HEK293T (cell line): ENCODE data around the gene GOLM1.

Experiments used
- CTCF ChIA-PET: fragments of 350-600 bp; formaldehyde crosslinking; extraction: SDS; loops from one replicate; lab custom pipeline; 2021; ENCODE audit warnings: antibody characterized with exemption, inconsistent platforms; lab: Yijun Ruan, JAX
- POLR2A ChIA-PET: fragments of 350-600 bp; formaldehyde crosslinking; extraction: SDS; loops from one replicate; lab custom pipeline; 2020; ENCODE audit warnings: antibody characterized with exemption, inconsistent platforms; lab: Yijun Ruan, JAX
- DNase-seq: peaks from one replicate; pipeline ENCODE4 v3.0.0; 2012; ENCODE audit warnings: mixed read lengths; ENCODE audit errors: extremely low spot score
- ARNT ChIP-seq: fragments of 450-650 bp; IDR thresholded peaks from 2 replicates; pipeline ENCODE4 v1.6.1; 2017; ENCODE audit warnings: mild to moderate bottlenecking
- BHLHE40 ChIP-seq: fragments of 450-650 bp; IDR thresholded peaks from 2 replicates; pipeline ENCODE4 v1.6.1; 2016; ENCODE audit warnings: mild to moderate bottlenecking, moderate library complexity, borderline replicate concordance
- CTBP1 ChIP-seq: fragments of 450-650 bp; IDR thresholded peaks from 2 replicates; pipeline ENCODE4 v1.6.1; 2016; ENCODE audit warnings: borderline replicate concordance
- ELF4 ChIP-seq: fragments of 450-650 bp; IDR thresholded peaks from 2 replicates; pipeline ENCODE4 v1.6.1; 2017; ENCODE audit warnings: antibody characterized with exemption
- FOXA1 ChIP-seq: fragments of 450-650 bp; IDR thresholded peaks from 2 replicates; pipeline ENCODE4 v1.6.1; 2016; ENCODE audit warnings: mild to moderate bottlenecking
- FOXK2 ChIP-seq: fragments of 450-650 bp; IDR thresholded peaks from 2 replicates; pipeline ENCODE4 v1.6.1; 2016; ENCODE audit warnings: mild to moderate bottlenecking
- FOXM1 ChIP-seq: fragments of 450-650 bp; IDR thresholded peaks from 2 replicates; pipeline ENCODE4 v1.6.1; 2017; ENCODE audit warnings: mild to moderate bottlenecking, borderline replicate concordance
- HDGF ChIP-seq: fragments of 450-650 bp; IDR thresholded peaks from 2 replicates; pipeline ENCODE4 v1.6.1; 2017; ENCODE audit warnings: antibody characterized with exemption, borderline replicate concordance
- L3MBTL2 ChIP-seq: fragments of 450-650 bp; conservative IDR thresholded peaks from 2 replicates; pipeline ENCODE4 v1.6.1; 2016; ENCODE audit warnings: mild to moderate bottlenecking
- LEF1 ChIP-seq: fragments of 450-650 bp; IDR thresholded peaks from 2 replicates; pipeline ENCODE4 v1.6.1; 2017; ENCODE audit warnings: mild to moderate bottlenecking, borderline replicate concordance
- NFRKB ChIP-seq: fragments of 450-650 bp; IDR thresholded peaks from 2 replicates; pipeline ENCODE4 v1.6.1; 2016; ENCODE audit warnings: mild to moderate bottlenecking, moderate library complexity
- PKNOX1 ChIP-seq: fragments of 450-650 bp; IDR thresholded peaks from 2 replicates; pipeline ENCODE4 v1.6.1; 2016
- SP1 ChIP-seq: fragments of 450-650 bp; IDR thresholded peaks from 2 replicates; pipeline ENCODE4 v1.6.1; 2017
- SUZ12 ChIP-seq: fragments of 450-650 bp; IDR thresholded peaks from 2 replicates; pipeline ENCODE4 v1.6.1; 2016; ENCODE audit warnings: mild to moderate bottlenecking
- TARDBP ChIP-seq: fragments of 450-650 bp; IDR thresholded peaks from 2 replicates; pipeline ENCODE4 v1.6.1; 2016
- ZNF384 ChIP-seq: fragments of 450-650 bp; IDR thresholded peaks from 2 replicates; pipeline ENCODE4 v1.6.1; 2016

GOLM1 gene

GRCh38 chr9:86036555-86036954 is 62.8 kb downstream of the GOLM1 start:
- CTCF ChIA-PET, result no interaction called here

GRCh38 chr9:86035827-86036440 is 63.4 kb downstream of the GOLM1 start:
- no peak for DNase-seq
- ChIA-PET POLR2A (no interaction called here), CTCF (no interaction called here)

More at GRCh38 chr9:86036555-86036954, 62.8 kb downstream of the GOLM1 start:
- POLR2A ChIA-PET, result no interaction called here
- no peak for DNase-seq
- TF ChIP-seq ARNT, result no peak
- no peak for TF ChIP-seq FOXK2
- no peak for TF ChIP-seq HDGF
- no peak for TF ChIP-seq FOXA1
- TF ChIP-seq NFRKB, result no peak
- TF ChIP-seq CTBP1, result no peak
- TF ChIP-seq TARDBP, result no peak
- TF ChIP-seq FOXM1, result no peak
- no peak for TF ChIP-seq L3MBTL2
- no peak for TF ChIP-seq PKNOX1
- no peak for TF ChIP-seq LEF1
- no peak for TF ChIP-seq SUZ12
- TF ChIP-seq ZNF384, result no peak
- TF ChIP-seq BHLHE40, result no peak
- TF ChIP-seq ELF4, result no peak
- no peak for TF ChIP-seq SP1

DNA sequence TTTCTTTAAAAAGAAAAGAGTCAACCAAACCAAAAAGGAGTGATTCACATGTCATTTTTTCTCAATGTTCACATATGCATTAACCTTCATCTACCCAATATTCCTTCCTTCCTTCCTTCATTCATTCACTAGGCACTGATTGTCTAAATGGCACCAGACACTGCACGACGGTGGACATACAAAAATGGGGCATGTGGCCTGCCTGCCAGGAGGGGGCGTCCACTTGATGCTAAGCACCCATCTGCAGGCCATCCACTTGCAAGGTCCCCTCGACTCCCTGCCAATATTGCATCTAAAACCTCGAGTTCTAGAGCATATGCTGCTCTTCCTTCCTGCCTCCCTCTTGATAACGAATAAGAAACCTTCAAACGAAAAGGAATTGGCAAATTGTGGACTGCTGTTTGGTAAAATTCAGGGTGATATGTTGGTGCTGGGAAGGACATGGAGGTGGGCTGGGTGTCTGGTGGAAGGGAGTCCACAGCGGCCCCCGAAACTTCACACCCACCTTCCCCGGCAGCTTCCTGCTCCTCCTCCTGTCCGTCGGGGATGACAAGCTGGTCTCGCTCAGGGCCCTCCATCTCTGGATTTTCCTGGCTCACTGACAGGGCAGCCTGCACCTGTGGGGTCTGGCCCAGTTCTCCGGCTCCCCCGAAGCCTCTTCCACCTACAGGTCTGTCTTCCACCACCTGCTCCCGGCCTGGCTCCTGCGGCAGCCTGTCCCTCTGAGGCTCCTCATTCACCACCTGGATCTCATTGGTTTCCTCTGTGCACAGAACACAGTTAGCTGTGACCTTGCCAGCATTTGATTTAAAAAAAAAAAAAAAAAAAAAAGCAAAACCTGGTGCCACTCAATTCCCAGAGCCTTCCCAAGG is 64.3 kb downstream of the GOLM1 start:
- peak; percentile 76 for DNase-seq
- TF ChIP-seq ARNT (no peak), CTBP1 (no peak), ELF4 (no peak), PKNOX1 (no peak), L3MBTL2 (no peak), BHLHE40 (no peak), SUZ12 (no peak), FOXK2 (no peak), FOXA1 (no peak), TARDBP (no peak), HDGF (no peak), SP1 (no peak)
- ChIA-PET CTCF (no interaction called here), POLR2A (no interaction called here)

More at GRCh38 chr9:86035827-86036440, 63.4 kb downstream of the GOLM1 start:
- TF ChIP-seq ZNF384, result no peak
- no peak for TF ChIP-seq HDGF

- no peak for TF ChIP-seq FOXK2
- no peak for TF ChIP-seq SUZ12
- no peak for TF ChIP-seq FOXM1
- no peak for TF ChIP-seq HDGF
- no peak for TF ChIP-seq FOXA1
- TF ChIP-seq BHLHE40, result no peak
- no peak for TF ChIP-seq SP1
- TF ChIP-seq LEF1, result no peak
- TF ChIP-seq CTBP1, result no peak
- no peak for TF ChIP-seq NFRKB
- no peak for TF ChIP-seq ELF4
- no peak for TF ChIP-seq TARDBP
- TF ChIP-seq PKNOX1, result no peak
- TF ChIP-seq ARNT, result no peak
- TF ChIP-seq L3MBTL2, result no peak
- no peak for TF ChIP-seq ZNF384
- ChIA-PET CTCF (no interaction called here), POLR2A (no interaction called here)
- DNase-seq, result no peak
Observed at GRCh38 chr9:86027767-86028166, 71.6 kb downstream of the GOLM1 start.

- CTCF ChIA-PET, result no interaction called here
- POLR2A ChIA-PET, result no interaction called here
- DNase-seq, result no peak
- TF ChIP-seq NFRKB, result no peak
- no peak for TF ChIP-seq BHLHE40
- TF ChIP-seq ZNF384, result no peak
- no peak for TF ChIP-seq PKNOX1
- no peak for TF ChIP-seq FOXK2
- no peak for TF ChIP-seq FOXM1
- TF ChIP-seq ARNT, result no peak
- TF ChIP-seq ELF4, result no peak
- no peak for TF ChIP-seq SP1
- TF ChIP-seq FOXA1, result no peak
- TF ChIP-seq L3MBTL2, result no peak
- no peak for TF ChIP-seq LEF1
- TF ChIP-seq SUZ12, result no peak
- TF ChIP-seq TARDBP, result no peak
- TF ChIP-seq HDGF, result no peak
- no peak for TF ChIP-seq CTBP1
Observed at GRCh38 chr9:86022687-86023266, 76.6 kb downstream of the GOLM1 start.
